Measurements from ENCODE around the gene POLA1.

The POLA1 gene

DNA sequence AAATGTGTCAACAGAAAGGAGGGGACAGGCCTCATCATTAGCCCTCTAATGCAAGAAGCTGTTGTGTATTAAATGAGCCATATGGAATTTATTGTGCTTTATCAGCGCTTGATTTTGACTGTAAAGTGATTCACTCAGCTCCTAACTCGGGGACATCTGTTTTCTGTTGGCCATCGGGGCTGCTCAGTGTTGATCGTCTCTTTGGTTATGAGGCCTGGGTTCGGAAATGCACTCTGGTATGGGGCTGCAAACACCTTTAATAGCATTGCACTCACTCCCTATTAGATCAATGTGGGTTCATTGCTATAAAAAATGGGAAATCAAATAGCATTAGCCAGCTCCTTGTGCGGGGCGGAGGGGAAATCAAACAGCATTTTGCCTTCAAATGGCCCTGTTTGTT lies 315.7 kb downstream of the POLA1 start:
- DNase-seq (ENCODE audit: low spot score) = no peak

DNA sequence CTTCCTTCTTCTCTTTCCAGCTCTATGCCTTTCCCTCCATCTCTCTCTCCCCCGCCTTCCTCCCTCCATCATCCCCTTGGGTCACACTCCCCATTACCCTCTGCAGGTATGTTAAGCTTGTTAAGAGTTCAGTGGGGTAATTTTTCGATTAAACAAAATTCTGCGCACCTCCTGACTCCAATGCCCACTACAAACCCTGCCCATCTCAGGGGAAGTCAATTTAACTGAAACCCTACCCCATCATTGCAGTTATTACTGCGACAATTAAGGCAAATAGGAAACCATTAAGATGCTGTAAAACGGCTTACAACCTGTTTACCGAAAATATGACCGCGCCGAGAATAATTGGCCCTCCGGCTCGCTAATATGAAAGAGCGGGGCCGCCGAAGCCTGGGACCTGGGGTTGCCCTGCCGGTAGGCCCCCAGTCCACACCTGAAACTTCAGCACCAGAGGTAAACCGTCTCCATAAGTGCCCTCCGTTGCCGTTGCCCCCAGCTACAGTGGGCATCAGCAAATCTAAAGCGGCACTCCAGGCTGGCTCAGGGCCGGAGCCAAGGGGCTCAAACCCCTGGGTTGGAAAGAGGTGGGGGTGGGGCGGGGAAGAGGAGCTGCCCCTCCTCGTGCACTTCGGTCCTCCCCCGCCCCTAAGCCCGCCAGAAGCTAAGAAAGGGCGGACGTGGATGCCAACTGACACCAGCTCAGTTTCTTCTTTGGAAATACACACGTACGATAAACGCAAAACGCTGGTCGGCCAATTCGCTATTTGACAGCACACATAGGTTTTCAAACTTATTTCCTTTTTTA lies 317.3 kb downstream of the POLA1 start:
- FAIRE-seq (no peak), DNase-seq (ENCODE audit: low spot score) (no peak)

More for the DNA sequence above, 315.7 kb downstream of the POLA1 start:
- no peak for FAIRE-seq

DNA sequence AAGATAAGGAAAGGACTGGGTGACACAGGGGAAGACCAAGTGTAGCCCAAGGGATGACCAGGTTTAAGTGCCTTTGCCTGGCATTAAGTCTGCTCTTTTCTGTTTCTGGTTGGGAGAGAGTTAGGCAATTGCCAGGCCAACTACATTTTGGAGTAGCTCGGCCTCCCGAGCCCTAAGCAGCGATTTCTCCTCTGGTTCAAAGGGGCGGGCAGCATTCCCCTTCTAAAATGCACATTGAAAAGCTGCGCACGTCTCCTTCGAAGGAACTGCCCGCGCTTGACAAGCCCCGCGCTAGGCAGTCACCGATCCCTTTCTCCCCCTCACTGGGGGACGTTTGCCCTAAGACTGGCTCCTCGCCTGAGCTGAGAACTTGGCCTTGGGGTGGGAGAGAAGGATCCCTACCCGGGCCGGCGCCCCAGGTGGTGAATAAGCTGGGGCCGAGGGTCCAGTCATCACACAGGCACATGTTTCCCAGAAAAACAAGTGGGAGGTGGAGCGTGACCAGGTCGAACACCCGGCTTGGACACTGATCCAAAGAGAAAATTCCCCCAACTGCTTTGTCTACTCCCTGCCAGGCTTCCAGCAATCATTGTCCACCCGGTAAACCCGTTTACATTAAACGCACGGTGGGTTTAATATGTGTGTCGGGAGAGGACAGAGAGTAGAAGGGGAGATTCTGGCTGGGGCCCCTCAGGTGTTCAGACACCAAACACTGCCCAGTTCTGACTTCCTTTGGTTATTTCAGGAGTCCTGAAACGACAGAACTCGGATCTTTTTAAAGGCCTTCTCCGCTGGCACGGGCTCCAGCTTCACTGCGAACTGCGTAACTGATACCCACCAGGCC lies 318.1 kb downstream of the POLA1 start:
- no peak for FAIRE-seq
- no peak for DNase-seq (ENCODE audit: low spot score)

DNA sequence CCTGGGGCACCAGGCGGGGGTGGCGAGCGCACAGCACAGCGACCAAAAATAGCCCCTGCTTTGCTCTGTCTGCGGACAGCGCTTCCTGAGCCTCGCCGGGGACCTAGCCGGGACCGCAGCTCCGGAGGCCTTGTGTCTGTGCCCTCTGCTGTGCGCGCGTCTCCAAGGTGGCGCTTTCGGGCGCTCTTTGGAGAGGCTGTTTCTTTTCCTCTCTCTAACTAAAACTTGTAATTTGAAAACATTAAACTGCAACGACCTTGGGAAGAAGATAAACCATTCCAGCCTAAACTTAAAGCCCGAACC lies 318.7 kb downstream of the POLA1 start:
- DNase-seq (ENCODE audit: low spot score) (no peak), FAIRE-seq (no peak)

DNA sequence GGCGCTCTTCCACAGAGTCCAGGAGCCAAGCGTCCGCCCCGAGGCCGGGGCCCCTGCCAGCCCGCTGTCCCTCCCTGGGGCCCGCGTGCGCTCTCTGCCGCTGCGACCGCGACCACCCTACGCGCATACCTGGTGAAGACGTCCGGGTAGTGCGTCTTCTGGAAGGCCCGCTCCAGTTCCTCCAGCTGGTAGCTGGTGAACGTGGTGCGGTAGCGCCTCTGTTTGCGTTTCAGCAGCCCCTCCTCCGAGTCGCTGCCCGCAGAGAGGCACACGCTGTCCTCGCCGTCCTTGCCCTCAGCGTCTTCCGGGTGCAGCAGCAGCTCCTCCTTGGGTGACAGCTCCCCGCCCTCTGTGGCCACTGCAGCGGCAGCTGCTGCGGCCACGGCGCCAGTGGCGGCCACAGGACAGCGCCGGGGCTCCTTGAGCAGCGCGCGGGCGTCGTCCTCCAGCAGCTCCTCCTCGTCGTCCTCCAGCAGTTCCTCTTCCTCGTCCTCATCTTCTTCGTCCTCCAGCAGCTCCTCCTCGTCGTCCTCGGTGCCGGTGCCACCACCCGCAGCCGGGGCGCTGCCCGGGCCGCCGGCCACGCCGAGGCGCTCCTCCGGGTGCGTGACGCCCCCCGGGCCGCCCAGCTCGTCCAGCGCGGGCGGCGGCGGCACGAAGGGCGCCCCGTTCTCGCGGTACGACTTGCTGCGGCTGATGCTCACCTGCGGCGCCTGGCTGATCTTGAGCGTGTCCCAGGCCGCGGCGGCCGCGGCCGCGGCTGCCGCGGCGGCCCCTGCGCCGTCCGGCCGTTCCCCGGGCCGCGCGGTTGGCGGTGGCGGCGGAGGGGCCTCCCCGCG lies 319.3 kb downstream of the POLA1 start:
- DNase-seq (ENCODE audit: low spot score) (no peak), FAIRE-seq (no peak)

DNA sequence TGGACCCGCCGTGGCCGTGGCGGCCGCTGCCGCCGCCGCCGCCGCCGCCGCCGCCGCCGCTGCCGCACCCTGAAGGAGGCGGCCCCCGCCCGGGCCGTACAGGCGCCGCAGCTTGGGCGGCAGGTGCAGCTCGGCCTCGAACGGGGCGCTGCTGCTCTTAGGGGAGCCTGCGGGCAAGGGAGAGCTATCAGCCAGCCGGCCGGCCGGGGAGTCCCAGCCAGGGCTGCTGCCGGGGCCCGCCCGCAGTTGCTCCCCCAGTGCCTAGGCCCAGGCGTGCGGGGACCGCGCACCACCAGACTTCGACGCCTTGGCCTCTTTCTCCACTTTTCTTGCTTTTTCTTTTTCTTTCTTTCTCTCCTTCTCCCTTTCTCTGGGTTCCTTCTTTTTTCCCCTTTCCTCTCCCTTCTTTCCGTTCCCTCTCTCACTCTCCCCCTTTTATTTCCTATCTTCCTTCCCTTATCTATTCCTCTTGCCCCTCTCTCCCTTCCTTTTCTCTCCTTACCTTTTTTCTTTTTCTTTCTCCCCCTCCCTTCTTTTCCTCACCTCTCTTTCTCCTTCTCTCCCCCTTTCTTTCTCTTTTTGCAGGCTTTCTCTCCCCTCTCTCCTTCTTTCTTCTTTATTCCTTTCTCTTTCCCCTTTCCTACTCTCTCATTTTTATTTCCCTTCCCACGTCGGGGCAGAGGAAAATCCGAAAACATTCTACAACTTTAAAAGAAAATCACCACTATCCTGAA lies 320.1 kb downstream of the POLA1 start:
- DNase-seq (ENCODE audit: low spot score) (no peak), FAIRE-seq (no peak)

DNA sequence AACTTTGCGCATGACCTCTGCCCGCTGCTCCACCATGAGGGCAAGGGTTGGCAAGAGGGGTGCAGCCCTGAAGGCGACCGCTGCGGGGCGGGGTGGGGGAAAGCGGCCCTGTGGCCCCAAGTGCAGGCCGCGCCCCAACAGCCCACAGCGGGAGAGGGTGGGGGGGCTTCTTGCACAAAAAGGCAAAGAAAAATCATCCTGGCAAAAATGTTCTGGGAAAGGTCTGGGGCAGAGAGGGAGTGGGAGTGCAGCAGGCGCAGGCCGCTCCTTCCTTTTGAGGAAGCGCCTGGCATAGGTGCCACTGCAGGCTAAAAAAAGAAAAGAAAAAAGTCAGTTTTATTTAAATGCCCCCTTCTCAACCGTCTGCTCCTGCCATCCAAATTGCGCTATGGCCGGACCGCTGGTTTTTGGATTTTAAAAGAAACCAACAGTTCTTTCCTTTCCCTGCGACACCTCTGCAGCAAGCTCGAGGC lies 320.7 kb downstream of the POLA1 start:
- no peak for DNase-seq (ENCODE audit: low spot score)
- no peak for FAIRE-seq

DNA sequence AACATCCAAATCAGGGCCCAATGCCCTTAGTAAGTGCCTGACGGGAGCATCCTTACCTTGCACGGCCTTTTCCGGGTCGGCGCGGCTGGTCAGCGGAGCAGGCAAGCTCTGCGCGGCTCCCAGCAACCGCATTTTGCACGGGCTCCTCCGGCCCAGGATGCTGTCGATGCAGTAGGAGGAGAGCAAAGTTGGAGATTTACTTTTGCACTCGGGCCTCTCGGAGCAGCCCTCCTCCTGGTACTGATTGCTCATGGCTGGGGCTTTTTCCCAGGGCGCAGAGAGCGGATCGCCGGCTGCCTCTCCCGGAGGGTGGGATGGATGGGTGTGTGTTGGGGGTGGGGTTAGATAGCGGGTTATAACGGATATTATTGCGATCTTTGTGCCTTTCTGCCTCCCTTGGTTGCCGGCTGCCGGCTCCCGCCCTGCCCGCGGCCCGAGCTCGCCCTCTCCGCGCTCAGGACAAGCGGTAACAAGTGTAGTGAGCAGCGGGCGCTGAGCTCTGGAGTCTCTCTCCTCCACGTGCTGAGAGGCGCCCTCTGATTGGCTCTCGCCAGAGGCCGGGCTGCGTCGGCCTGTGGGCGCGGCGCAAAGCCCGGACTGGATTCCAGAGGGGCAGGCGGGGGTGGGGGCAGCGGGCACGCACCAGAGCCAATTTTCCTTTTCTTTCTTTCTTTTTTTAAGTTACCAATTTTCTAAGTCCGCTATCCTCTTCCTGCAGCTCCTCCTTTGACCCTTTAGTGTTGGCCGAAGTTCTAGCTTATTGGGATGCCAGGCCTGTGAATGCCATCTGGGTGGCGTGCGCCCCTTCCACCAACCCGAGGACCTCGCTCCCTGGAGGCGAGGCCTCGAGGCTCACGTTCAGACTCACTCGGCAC lies 322.0 kb downstream of the POLA1 start, which contains the start of gene ARX:
ARX (minus strand) TSS at position 480 of the 875 bp plus-strand sequence; CDS start at position 252, 228 bp downstream.
- DNase-seq (ENCODE audit: low spot score) = no peak
- FAIRE-seq = no peak

DNA sequence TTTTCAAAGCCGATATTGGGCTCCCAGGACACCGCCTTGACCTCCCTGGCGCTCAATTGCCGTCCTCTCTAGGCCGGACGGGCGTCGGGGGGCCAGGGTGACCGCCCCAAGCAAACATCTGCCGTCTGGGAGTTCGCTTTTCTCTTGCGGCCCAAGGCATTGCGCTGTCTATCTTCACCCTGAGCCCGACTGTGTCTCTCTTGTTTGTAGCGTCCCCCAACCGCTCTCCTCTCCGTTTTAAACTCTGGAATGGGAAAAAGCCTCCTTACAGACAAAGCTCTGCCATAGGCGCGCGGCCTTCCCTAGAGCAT lies 322.6 kb downstream of the POLA1 start:
- DNase-seq (ENCODE audit: low spot score) (no peak), FAIRE-seq (no peak)

DNA sequence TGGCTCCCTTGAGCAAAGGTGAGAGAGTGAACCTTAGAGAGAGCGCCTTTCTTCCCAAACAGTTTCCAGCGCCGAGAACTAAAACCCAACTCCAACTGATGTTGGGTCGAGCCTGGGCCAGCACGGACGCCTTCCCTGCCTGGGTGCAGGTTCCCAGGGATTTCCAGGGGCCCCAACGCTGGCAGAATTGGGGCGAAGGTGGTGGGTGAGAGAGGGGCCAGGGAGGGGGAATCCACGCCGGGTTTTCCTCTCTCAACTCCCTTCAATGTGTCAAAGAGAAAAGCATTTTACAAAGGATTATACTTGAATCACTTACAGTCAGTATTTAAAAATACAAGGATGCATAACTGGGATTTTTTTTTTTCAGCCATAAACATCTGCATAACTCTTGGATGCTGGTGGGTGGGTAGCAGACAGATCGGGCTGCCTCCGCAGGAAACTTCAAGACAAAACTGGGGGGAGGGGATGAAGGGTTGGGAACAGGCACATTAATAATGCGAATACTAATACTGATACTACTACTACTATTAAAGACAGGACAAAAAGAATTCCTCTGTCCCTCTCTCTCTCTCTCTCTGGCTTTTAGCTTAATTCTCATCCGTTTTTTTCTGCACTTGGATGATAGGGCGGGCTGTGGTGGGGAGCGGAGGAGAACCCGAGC lies 323.4 kb downstream of the POLA1 start:
- no peak for DNase-seq (ENCODE audit: low spot score)
- no peak for FAIRE-seq

DNA sequence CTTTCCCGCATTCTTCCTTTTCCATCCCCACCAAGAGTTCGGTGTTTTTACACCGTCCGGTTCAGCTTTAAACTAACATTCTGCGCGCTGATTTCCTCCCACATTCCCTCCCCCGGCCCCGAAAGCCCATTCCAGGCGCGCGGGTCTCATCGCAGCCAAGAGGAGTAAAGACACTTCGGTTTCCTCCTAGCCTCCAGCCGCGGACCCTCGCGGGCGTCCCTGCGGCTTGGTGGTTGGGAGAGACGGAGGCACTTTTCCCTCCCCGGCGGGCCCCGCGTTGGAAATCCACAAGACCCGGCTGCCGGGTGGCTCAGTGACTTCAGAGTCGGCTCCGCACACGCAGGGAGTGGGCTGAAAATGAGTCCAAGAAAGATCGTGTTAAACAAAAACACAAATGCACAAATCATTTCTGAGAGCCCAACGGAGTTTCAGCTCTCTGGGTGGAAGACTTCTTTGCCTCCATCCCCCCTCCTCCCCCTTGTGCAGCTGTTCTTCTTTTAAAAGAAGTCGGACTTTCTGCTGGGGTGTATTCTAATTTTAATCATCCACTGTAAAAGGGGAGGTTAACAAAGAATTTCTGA lies 324.0 kb downstream of the POLA1 start:
- FAIRE-seq = no peak
- no peak for DNase-seq (ENCODE audit: low spot score)

DNA sequence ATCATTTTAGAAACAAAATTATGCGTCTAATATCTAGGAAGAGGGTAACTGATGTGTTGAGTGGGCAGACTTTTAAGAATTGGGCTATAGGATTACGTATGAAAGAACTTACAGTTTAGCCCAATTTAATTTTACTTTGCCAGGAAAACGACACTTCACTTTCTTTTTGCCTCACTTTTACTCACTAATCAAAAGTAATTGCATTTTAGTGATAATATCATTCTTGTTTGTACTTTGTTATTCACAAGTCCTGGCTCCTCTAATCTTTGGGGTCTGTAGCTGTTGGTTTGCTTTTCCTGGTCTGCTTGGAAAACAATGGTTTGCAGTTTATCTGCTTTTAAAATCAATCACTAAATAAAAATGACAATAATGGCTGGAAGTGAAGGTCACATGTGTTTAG lies 325.0 kb downstream of the POLA1 start:
- DNase-seq (ENCODE audit: low spot score) = no peak
- no peak for FAIRE-seq

DNA sequence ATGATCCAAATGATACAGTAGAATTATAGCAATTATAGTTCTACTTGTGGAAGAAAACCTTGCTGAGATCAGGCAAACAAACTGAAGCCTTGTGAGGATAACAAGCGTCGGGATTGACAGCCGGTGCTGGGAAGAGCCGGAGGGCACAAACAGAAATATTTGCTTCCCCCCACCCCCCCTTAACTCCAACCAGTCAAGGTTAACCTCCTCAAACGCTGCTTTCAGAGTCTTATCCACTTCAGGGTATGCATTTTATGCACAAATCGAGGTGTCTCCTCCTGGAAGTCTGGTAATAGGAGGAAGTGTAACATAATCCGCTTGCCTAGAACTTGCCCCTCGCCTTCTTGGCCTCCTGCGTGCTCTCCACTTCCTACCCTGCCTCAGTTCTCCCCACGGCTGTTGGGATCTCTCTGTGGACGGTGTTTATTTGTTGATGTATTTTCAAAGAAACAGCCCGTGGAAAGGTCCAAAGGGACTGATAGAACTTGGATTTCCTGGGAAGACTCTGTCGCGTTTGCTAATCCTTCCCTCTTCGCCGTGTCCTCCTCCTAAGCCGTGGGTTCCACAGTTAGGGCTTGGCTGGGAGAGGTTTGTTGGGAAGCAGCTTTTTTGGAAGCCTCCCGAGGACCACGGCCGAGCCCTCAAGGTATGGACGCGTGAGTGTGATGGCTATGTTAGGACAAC lies 326.1 kb downstream of the POLA1 start:
- FAIRE-seq (no peak), DNase-seq (ENCODE audit: low spot score) (no peak)

DNA sequence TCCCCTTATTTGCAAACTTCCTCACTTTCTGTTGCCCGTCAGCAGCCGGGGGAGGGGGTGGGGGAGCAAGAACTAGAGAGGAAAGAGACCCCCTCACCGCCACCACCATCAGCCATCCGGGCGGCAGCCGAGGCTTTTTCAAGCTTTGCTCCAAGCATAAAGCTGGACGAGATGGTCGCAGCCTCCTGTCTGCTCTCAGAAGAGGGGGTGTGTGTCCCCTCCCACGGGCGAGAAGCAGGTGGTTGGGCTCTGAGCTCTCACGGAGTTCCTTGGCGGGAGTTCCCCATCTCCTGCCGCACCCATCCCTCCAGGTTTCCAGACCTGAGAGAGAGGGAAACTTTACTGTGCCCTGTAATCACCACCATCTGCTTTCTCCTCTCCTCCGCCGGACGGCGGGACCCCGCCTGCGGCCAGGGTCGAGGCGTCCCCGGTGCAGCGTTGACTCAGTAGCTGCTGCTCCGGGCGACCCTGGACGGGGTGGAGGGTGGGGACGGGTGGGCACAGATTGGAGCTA lies 326.7 kb downstream of the POLA1 start:
- FAIRE-seq = no peak
- DNase-seq (ENCODE audit: low spot score) = no peak

DNA sequence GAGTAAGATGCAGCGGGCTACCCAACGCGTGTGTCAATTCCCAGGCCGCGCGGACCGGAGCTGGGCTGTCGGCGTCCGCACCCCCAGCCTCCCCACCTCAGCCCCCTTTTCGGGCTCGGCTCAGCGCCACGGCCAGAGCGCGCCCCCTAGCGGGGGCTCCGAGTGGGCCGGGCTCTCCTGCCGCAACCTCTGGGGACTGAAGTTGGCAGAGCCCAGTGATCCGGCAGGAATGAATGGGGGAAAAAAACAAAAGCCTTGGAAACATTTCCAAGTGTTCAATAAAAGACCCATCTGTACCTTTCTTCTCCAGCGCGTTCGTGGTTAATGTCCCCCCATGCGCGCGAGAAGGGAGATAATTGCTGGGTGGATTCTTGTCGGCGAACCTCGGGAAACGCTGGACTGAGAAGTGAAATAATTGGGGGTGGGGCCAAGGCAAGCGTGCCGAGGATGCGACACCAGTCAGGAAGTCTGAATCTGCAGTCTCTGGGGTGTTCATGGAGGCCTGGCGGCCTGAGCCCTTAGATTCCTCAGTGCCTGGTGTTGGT lies 327.3 kb downstream of the POLA1 start:
- FAIRE-seq (no peak), DNase-seq (ENCODE audit: low spot score) (no peak)

DNA sequence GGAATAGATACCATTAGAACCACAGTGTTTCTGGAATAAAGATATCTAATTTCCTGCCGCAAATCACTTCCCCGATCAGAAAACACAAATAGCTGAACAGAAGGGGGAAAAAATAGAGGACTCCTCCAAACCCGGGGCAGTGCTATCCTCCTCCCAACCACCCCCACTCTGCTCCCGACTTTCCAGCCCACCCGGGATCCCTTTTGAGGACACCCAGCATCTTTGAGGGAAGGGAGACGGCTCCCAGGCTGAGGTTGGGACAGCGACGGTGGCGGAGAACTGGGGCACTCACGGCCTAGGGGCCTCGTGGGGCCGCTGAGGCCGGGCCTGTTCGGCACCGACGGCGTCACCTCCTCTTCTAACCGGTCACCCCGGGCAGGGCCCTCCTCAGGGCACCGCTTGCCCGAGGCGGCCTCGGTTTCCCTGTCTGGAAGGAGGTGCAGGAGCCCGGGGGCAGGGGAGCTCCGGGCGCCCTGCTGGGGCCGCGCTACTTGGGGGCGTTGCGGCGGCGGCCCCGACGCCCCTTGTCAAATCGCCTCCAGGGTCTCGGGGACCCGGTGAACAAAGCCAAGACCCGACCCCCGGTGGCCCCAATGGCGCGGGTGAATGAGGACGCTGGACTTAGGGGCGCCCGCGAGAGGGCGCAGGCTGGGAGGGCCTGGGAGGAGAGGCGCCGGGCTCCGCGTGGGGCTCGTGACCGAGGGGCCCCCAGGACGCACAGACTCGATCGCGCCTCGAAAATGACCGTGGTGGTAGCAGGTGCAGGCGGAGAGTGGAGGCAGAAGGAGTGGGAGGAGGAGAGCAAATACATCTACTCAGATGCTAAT lies 329.0 kb downstream of the POLA1 start:
- no peak for FAIRE-seq
- DNase-seq (ENCODE audit: low spot score) = no peak

DNA sequence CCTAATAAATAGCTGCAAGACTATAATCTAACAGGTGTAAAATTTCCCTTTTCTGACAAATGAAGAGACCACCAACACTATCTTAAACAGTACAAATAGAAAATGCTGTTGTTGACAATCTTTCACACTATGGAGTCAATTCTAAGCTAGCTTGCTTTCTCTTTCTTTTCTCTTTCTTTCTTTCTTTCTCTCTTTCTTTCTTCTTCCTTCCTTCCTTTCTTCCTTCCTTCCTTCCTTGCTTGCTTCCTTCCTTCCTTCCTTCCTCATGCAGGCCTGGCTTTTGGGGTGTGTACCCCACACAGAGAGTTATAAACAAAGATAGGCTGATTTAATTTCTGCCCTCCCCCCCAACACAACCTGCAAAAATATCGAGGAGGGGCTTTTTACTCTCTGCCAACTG lies 330.2 kb downstream of the POLA1 start:
- FAIRE-seq (no peak), DNase-seq (ENCODE audit: low spot score) (no peak)

All from RCC 7860 (cell line).